PFSK-1 (cell line): Measurements from ENCODE around the gene ADNP.

ENCODE experiments used
- FOXP2 ChIP-seq: optimal IDR thresholded peaks from 2 replicates; pipeline ENCODE3; 2011; ENCODE audit warnings: borderline replicate concordance, control low read depth, inconsistent platforms; ENCODE audit not compliant: insufficient read depth; ENCODE audit errors: extremely low read length, extremely low read depth
- POLR2AphosphoS5 ChIP-seq: IDR thresholded peaks from 2 replicates; pipeline ENCODE4 v1.6.1; 2012; ENCODE audit warnings: low read depth, mild to moderate bottlenecking, control low read depth, low read length, moderate library complexity
- REST ChIP-seq, 2 experiments: IDR thresholded peaks; 2 replicates each; pipeline versions ENCODE4 v1.6.1 to v1.8.0; 2011 to 2012; ENCODE audit warnings: low read depth in 2 of 2, low read length in 2 of 2, control low read depth in 1 of 2, inconsistent platforms in 1 of 2, mild to moderate bottlenecking in 1 of 2, moderate library complexity in 1 of 2; ENCODE audit not compliant: insufficient read depth in 1 of 2
- SIN3A ChIP-seq: IDR thresholded peaks from 2 replicates; pipeline ENCODE4 v1.6.1; 2012; ENCODE audit warnings: mild to moderate bottlenecking, low read length, moderate library complexity, borderline replicate concordance; ENCODE audit not compliant: insufficient read depth
- TAF1 ChIP-seq: IDR thresholded peaks from 2 replicates; pipeline ENCODE4 v1.6.1; 2012; ENCODE audit warnings: low read length, control low read depth, borderline replicate concordance; ENCODE audit not compliant: insufficient read depth

Gene ADNP

GRCh38 chr20:50932691-50933280, 1.5 kb upstream of the ADNP start:
- TF ChIP-seq FOXP2 (no peak), REST (IDR thresholded peaks at IDR 0.05; ENCODE audit: insufficient read depth in 1 of 2, low read depth in 2 of 2, low read length in 2 of 2) (no peak), TAF1 (no peak), SIN3A (no peak), POLR2AphosphoS5 (no peak)

GRCh38 chr20:50932016-50932485, 814 bp upstream of the ADNP start:
- TF ChIP-seq POLR2AphosphoS5 (no peak), REST (IDR thresholded peaks at IDR 0.05; ENCODE audit: insufficient read depth in 1 of 2, low read depth in 2 of 2, low read length in 2 of 2) (no peak), TAF1 (no peak), SIN3A (no peak), FOXP2 (no peak)

- TF ChIP-seq FOXP2 (no peak), TAF1 (no peak), REST (IDR thresholded peaks at IDR 0.05; ENCODE audit: insufficient read depth in 1 of 2, low read depth in 2 of 2, low read length in 2 of 2) (no peak)
These were observed 296 bp downstream of the ADNP start for GRCh38 chr20:50930976-50931305.

- TF ChIP-seq FOXP2: peak; percentile 4
- TF ChIP-seq SIN3A: no peak
These were observed 880 bp downstream of the ADNP start for GRCh38 chr20:50930139-50930975.

- TF ChIP-seq SIN3A (peak; percentile 63; the same call in 1 of the 2 replicates), FOXP2 (peak; percentile 73), POLR2AphosphoS5 (peak; percentile 36; the same call in 1 of the 2 replicates), TAF1 (peak; percentile 57; the same call in 1 of the 2 replicates), REST (IDR thresholded peaks at IDR 0.05; ENCODE audit: insufficient read depth in 1 of 2, low read depth in 2 of 2, low read length in 2 of 2) (no peak)
These were observed 1.7 kb downstream of the ADNP start for GRCh38 chr20:50929299-50930138.
